Sciatic nerve (tissue), 2 donors: ENCODE measurements around the gene FBN2. TPM values are rescaled to one million over a fixed set of nuclear protein-coding genes. Genes with fewer than 3 reads are reported as not detected.
A peak's percentile ranks its signal among the peaks of the same experiment; 100 is the strongest.
"Not testable (repeated sequence)": the region's sequence is repeated elsewhere in the genome, so short reads cannot be mapped to it uniquely, and the experiment has no call there.

Experiments used
- ATAC-seq: fragments of 200-7000 bp; cut with Tn5 transposase; one replicate; pipeline ENCODE4 v1.9.1; 2020; ENCODE audit warnings: mild to moderate bottlenecking, moderate library complexity
- DNase-seq: peaks from one replicate; pipeline ENCODE4 v3.0.0-alpha.2; 2020; ENCODE audit warnings: low spot score
- intact Hi-C: fragments of 100-400 bp; cut with DNase I; formaldehyde crosslinking; loops from one replicate; pipeline ENCODE4 v1.14.2; 2022
- total RNA-seq: library from RNA; stranded (reverse); fragmentation: NEBNext Ultra II Directional; extraction: Animal tissue kit (Norgen Biotek cat#: 25700); gene quantifications from one replicate; pipeline ENCODE4 v1.2.1, GENCODE V29; 2021
- donor health status: DM: no; HTN: no; CAD: no.
- donor health status: DM: no; HTN: no; CAD: no.

The FBN2 gene
- total RNA-seq, 1 donor from 2014 or later = 6.5 TPM

- DNase-seq (no peak), ATAC-seq (no peak)
- intact Hi-C loops = no loop called here
Observed at GRCh38 chr5:128402506-128402905, 135.5 kb downstream of the FBN2 start.

DNA sequence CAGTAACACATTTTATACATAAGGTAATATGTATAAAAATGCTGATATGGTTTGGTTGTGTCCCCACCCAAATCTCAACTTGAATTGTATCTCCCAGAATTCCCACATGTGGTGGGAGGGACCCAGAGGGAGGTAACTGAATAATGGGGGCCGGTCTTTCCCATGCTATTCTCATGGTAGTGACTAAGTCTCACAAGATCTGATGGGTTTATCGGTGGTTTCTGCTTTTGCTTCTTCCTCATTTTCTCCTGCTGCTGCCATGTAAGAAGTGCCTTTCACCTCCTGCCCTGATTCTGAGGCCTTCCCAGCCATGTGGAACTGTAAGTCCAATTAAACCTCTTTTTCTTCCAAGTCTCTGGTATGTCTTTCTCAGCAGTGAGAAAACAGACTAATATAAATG is 137.3 kb downstream of the FBN2 start:
- ATAC-seq, DNase-seq, intact Hi-C loops: not testable (repeated sequence)

DNA sequence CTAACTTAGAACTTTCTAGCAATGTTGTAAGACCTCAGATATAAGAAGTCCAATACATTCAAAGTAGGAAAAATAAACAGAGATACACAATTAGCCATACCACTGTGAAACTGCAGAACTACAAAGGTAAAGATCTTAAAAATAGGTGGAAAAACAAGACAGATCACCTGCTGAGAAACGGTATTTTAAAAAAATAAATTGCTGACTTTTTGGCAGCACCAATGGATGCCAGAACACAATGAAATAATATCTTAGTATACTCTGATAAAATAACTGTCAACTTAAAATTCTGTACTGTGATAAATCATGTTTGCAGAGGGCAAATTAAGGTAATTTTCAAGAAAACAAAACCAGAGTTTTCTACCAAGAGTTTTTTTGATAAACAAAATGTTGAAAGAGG is 138.9 kb downstream of the FBN2 start:
- intact Hi-C loops = no loop called here
- no peak for ATAC-seq
- DNase-seq = no peak

GRCh38 chr5:128397876-128398275 is 140.2 kb downstream of the FBN2 start:
- ATAC-seq (no peak), DNase-seq (no peak)
- intact Hi-C loops = no loop called here

DNA sequence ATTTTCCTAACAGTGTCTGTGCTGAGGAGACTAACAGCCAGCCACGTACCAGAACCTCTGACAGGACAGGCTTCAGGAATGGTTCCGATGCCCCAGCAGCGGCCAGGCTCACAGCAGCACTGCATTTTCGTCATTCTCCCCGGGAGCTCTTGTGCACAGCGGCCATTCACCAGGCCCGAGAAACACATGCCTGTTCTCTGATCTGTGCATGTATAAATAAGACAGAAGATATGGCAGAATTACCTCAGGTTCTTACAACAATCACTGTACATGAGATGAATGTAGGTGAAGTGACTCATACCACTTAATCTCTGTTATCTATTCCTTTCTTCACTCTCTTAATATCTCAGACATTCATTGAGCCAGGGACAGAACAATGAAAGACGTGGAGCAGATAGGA is 143.0 kb downstream of the FBN2 start:
- intact Hi-C loops = no loop called here
- ATAC-seq (no peak), DNase-seq (no peak)

- DNase-seq = no peak
- intact Hi-C loops = no loop called here
- no peak for ATAC-seq
Observed at GRCh38 chr5:128384068-128384467, 154.0 kb downstream of the FBN2 start.

DNA sequence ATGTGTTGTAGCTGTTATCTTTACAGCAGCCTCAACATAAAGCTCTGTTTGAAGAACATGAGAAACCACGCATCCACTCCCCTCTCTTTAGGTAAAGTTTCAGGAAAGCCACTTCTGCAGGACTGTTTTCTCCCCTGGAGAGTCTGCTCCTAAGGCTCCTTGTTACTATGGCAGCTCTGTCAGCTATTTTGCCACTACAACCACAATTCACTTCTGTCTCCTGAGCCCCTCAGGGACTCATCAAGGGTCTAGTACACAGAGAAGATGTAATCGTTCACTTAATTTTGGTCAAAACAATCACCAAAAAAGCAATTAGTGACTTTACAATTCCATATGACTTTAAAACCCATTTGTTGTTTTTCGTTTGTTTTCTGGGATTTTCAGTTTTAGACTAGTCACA is 157.7 kb downstream of the FBN2 start:
- no peak for DNase-seq
- intact Hi-C loops = no loop called here
- peak; percentile 61 for ATAC-seq

GRCh38 chr5:128378632-128379031 is 159.4 kb downstream of the FBN2 start:
- ATAC-seq = no peak
- DNase-seq = no peak
- intact Hi-C loops = no loop called here

GRCh38 chr5:128378196-128378595 is 159.8 kb downstream of the FBN2 start:
- DNase-seq (no peak), ATAC-seq (no peak)
- intact Hi-C loops = no loop called here

DNA sequence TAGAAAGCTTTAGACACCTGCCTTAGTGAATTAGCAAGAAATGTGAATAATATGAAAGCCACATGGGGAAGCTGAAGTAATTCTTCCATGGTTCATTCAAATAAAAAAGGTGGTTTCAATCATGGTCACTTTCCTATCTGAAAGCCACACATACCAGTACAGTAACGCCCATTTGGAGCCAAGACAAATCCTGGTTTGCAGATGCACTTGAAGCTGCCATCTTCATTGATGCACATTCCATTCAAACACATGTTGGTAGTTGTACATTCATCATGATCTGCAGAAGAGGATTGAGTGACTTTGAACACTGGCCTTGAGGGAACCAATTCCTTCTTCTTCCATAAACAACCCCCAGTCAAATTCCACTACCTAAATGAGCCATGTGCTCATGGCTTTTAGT is 161.5 kb downstream of the FBN2 start:
- intact Hi-C loops = no loop called here
- DNase-seq (no peak), ATAC-seq (no peak)

- ATAC-seq (no peak), DNase-seq (no peak)
- intact Hi-C loops = no loop called here
Observed at GRCh38 chr5:128366147-128366546, 171.9 kb downstream of the FBN2 start.

DNA sequence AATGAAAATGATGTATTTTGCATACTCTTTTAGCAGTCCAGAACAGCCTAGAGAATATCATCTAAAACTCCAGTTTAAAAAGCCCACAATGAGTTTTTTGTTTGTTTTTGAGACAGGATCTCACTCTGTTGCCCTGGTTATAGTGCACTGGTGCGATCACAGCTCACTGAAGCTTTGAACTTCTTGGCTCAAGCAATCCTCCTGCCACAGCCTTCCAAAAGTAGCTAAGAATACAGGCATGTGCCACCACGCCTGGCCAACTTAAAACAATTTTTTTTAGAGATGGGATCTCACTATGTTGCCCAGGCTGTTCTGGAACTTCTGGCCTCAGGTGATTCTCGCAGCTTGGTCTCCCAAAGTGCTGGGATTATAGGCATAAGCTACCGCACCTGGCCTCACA is 175.7 kb downstream of the FBN2 start:
- ATAC-seq (no peak), DNase-seq (no peak)
- intact Hi-C loops = no loop called here

GRCh38 chr5:128358826-128359225 is 179.2 kb downstream of the FBN2 start:
- ATAC-seq = no peak
- intact Hi-C loops = no loop called here

GRCh38 chr5:128357226-128357625 is 180.8 kb downstream of the FBN2 start:
- ATAC-seq (no peak), DNase-seq (no peak)
- intact Hi-C loops = no loop called here

More at GRCh38 chr5:128358826-128359225, 179.2 kb downstream of the FBN2 start:
- no peak for DNase-seq

GRCh38 chr5:128355961-128356360 is 182.1 kb downstream of the FBN2 start:
- intact Hi-C loops = no loop called here
- ATAC-seq (no peak), DNase-seq (no peak)

DNA sequence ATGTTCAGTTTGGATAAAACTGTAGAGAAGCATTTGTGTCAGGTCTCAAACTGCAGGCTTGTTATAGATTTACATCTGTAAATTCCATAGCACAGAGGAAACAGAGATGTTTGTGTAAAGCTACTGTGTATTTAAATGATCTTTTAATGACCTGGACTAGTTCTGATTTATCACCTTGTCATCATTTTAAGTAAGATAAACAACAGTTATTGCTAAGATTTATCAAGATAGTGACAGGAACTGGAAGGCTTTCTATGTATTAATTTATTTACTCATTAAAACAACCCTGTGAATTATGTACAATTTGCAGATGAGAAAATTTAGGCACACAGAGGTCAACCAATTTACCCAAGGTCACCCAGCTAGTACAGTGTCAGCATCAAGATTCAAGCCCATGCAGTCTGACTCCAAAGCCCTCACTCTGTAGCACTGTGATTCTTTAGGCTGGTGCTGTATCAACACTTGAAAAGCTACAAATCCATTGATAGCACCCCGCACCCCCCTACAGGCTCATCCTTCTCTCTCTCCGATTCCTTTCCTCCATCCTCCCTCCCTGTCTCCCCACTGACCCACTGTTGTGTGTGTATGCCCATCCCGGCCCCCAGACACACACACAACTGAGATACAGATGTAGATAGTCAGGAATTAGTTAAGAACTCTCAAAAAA is 184.5 kb downstream of the FBN2 start:
- intact Hi-C loops = no loop called here
- DNase-seq (no peak), ATAC-seq (no peak)

DNA sequence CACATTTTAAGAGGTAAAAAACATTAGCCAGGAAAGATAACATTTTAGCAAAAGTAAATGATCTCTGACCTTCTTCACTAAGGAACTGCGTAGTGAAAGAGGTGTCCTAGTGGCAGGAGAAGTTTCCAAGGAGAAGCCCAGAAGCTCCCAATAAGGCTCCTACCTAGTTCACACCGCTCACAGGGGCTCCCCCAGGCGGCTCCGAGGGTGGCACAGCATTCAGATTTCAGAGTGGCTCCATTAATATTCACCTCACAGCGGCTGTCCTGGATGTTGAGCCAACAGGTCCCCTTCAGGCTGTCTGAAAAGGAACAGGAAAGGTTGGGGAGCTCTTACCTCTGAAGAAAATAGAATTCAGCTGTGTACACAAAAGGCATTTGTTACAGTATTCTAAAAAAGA is 187.3 kb downstream of the FBN2 start:
- no peak for ATAC-seq
- intact Hi-C loops = no loop called here
- no peak for DNase-seq

DNA sequence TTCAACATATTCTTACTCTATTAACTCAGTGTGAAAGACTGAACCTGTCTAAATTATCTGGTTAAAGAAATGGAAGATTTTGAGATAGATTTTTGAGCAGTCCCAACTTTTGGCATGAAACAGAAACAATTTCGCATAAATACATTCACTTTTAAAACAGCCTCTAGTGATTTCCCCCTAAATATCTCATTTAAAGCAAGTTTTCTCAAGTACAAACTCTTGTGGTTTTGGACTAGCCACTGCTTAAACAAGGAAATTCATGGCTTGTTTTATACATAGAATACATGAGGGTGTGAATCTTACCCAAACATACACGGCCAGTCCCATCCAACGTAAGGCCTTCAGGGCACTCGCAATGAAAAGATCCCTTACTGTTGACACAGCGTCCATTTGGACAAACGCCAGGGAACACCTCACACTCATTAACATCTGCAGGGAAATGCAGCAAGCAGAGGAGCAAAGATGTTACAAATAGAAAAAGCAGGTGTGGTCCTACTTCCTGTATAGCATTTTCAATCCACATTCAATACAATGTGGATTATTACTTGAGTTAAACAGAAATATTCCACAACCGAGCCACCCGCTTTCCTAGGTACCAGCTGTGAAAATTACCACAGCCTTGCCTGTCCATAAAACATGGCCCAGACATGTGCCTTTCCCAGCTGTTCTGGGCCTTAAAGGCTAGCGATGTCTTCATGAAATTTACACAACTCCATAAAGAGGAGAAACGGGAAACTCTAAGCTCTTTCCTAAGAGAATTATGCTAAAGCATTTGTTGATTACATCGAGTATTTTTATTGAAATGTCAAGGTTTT is 188.8 kb downstream of the FBN2 start:
- DNase-seq = no peak
- intact Hi-C loops = no loop called here

DNA sequence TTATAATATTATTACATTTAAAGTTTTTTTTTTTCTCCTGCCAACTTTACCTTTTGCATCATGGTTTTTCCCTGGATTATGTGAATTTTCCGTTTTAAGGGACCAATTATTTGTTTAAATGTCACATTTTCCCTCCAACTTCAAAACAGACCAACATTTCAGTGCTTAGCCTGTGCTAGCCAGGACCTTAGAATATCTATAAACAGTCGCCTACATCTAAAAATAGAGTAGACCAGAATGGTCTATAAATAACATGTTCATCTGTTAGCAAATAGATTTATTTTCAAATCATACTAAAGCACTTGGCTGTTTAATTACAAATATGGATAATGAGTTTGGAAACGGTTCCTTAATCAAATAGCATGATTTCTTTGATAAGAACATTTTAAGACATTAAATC is 192.0 kb downstream of the FBN2 start:
- ATAC-seq (no peak), DNase-seq (no peak)
- intact Hi-C loops = no loop called here

More for the DNA sequence above, 188.8 kb downstream of the FBN2 start:
- no peak for ATAC-seq

DNA sequence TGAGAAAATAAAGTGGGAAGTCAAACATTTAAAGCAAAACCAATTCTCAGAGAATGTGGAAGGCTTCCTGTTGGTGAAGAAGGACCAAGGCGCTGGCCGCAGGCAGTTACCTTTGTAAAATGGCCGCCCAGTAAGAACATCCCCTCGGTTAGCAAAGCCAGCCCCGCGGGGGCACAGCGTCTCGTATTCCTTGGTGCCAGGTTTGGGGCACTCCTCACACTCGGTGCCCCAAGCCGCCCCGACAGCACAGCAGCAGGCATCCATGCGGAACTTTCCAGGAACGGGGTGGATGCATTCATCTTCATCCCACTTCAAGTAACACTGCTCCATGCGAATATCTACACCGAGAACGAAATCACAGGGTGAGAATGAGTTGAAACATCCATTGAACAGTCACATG is 192.8 kb downstream of the FBN2 start:
- DNase-seq (no peak), ATAC-seq (no peak)
- intact Hi-C loops = no loop called here

GRCh38 chr5:128343168-128343567 is 194.9 kb downstream of the FBN2 start:
- intact Hi-C loops = no loop called here
- no peak for DNase-seq
- no peak for ATAC-seq
